ENCODE measurements around the gene PPP6R2.

Gene PPP6R2

DNA sequence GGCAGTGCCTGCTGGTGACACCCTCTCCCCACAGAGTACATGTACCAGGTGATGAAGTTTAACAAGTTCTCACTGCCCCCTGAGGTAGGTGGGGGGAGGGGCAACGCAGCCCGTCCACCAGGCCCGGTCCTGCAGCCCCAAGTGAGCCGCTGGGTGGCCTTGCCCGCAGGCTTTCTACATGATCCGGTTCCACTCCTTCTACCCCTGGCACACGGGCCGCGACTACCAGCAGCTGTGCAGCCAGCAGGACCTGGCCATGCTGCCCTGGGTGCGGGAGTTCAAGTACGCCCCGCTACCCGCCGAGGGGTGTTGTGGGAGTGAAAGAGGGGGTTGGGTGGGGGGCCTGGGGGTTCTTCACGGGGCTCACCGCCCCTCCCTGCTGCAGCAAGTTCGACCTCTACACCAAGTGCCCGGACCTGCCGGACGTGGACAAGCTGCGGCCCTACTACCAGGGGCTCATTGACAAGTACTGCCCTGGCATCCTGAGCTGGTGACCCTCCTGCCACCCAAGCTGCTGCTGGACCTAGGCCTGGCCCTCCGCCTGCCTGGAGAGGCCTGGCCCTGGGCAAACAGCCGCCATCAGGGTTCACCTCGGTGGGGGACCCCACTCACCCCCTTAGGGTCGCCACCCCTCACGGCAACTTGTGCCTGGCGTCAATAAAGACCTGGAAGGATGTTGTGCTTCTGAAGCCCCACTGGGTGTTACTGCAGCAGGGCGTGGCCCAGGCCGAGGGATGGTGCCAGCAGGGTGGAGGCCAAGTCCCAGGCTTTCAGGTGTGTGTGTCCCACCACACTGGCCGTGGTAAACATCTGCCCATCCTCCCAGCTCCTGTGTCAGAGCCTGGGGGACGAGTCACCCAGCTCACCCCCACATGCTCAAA, 146.5 kb downstream of the PPP6R2 start:
- no peak for DNase-seq

DNA sequence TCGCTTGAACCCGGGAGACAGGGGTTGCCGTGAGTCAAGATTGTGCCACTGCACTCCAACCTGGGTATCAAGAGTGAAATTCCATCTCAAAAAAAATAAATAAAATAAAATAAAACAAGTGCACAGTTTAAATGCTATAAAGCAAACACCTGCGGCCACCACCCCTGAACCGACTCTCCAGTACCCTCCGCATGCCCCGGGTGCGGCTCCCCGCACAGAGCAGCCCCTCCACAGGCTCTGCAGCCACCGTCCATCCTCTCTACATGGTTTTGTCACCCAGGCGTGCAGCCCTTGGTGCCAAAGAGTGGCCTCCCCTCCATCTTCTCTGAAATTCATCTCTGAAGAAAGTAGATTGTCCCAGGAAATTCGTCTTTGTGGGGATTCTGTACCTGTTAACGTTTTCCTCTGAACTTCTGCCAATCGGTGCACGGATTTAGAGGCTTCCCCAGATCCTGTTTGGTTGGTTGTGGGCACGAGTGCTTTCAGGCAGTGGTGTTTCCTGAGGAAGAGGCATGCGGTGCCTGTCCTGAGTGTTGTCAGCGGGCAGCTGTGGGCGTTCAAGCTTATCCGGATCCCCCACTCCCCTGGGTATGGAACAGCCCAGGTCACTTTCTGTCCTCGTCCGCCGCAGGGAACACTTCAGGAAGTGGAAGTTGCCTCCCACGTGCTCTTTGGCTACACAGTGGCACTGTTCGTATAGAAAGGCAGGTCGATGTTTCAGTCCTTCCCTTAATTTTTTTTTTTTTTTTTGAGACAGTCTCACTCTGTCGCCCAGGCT, 147.6 kb downstream of the PPP6R2 start:
- no peak for DNase-seq
